Choroid plexus epithelial cell (primary cell): Measurements from ENCODE around the gene ENPP3.

ENCODE experiments used
- DNase-seq: peaks from one replicate; pipeline ENCODE4 v3.0.0-alpha.2; 2010; ENCODE audit warnings: low read depth
- H3K4me3 ChIP-seq: 2 replicates; pipeline ENCODE4 v1.5.1; 2011; ENCODE audit warnings: low read depth, mild to moderate bottlenecking, control low read depth, low read length, moderate library complexity
- TF ChIP-seq, protein P1 (sequence below): conservative IDR thresholded peaks from 2 replicates; pipeline ENCODE4 v1.5.1; 2011; ENCODE audit warnings: low read depth, mild to moderate bottlenecking, control low read depth, inconsistent platforms, low read length, moderate library complexity

The ENPP3 gene

DNA sequence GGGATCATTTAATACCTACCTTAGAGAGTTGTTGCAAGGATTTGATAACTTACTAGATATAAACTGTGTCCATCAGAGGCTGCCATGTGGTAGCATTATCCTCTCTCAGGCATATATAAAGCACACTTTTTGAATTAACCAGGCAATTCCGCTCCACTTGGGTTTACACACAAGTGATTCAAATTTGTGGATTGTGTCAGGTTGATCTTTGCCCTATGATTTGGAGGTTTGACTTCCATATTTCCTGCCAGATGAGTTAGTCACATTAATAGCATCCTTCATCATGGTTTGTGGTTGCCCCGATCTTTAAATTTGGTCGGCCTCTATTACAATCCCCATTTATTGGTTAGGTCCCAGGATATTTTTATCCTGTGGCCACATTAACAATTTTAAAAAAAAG lies 118.5 kb downstream of the ENPP3 start:
- DNase-seq: peak; percentile 61
- H3K4me3 ChIP-seq: no peak overlapping the region
- TF ChIP-seq, protein P1, sequence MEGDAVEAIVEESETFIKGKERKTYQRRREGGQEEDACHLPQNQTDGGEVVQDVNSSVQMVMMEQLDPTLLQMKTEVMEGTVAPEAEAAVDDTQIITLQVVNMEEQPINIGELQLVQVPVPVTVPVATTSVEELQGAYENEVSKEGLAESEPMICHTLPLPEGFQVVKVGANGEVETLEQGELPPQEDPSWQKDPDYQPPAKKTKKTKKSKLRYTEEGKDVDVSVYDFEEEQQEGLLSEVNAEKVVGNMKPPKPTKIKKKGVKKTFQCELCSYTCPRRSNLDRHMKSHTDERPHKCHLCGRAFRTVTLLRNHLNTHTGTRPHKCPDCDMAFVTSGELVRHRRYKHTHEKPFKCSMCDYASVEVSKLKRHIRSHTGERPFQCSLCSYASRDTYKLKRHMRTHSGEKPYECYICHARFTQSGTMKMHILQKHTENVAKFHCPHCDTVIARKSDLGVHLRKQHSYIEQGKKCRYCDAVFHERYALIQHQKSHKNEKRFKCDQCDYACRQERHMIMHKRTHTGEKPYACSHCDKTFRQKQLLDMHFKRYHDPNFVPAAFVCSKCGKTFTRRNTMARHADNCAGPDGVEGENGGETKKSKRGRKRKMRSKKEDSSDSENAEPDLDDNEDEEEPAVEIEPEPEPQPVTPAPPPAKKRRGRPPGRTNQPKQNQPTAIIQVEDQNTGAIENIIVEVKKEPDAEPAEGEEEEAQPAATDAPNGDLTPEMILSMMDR: no peak

DNA sequence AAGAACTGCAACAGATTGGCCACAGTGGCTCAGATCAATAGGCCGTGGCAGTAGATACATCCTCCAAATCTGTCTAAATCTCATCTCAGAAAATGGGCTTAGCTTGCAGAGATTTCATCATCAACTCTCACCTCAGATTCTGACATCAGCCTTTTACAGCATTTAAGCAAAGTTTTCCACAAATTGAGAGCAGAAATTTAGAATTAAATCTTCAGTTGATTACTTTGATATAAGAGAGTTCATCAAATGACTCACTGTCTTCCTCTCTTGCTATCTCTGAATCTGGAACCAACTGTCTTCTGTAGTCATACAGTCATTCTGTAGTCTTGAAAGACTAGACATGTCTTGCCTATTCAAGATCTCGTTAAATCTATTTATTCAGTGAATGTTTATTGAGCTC lies 118.9 kb downstream of the ENPP3 start:
- no peak for DNase-seq
- TF ChIP-seq, protein P1: no peak
- no peak overlapping the region for H3K4me3 ChIP-seq

DNA sequence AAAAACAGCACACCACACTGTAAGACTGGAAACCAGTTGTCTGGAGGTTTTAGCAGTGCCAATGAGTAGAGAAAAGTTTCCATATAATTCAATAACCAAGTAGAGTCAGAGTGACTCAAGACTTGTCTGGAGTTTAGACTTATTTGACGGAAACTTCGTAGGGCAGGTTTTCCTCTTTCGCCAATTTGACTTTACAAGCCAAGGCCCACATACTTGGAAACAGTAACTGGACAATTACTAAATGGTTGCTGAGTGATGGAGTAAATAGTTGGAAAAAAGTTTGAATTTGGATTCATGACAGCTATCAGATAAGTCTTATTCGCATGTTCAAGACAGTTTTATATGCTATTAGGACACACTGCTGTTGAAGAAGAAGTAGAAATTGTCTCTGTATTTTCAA lies 121.8 kb downstream of the ENPP3 start:
- H3K4me3 ChIP-seq: no peak overlapping the region
- DNase-seq: no peak
- TF ChIP-seq, protein P1: no peak

DNA sequence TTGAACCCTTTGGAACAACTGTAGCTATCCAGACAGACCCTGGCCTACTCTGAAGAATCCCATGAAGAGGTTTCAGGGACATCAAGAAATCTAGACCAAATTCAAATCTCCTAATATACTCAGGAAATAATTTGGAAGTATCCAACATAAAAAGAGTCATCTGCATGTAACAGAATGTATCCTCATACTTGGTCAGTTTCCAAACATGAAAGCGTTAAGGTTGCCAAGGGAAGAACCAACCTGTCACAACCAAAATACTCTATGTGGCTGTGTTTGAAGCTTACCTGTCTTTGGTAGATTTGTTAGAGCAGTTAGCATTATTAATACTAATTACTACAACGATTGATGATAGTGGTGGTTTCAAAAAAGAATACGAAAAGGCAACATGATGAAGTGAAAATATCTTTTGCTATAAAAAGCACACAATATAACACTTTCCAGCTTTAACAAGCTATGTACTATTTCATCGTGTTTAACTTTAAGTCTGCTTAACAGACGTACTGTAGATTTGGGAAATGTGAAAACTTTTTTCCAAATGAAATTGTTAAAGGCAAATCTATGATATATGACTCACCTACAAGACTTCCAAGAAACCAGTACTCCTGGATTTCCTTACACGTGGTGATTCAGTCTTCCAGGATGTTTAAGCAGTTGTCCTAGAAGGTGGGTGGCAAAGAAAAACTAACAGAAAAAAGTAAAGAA lies 124.1 kb downstream of the ENPP3 start:
- H3K4me3 ChIP-seq: no peak overlapping the region
- DNase-seq: peak; percentile 14
- TF ChIP-seq, protein P1: no peak

DNA sequence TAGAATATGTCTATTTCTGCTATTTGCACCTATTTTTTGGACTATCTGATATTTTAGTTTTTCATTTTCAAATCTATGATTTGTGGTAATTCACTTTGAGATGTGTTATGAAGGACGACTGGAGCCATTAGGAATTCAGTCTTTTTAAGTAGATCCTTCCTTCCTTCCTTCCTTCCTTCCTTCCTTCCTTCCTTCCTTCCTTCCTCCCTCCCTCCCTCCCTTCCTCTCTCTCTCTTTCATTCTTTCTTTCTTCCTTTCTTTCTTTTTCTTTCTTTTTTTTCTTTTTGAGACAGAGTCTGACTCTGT lies 124.6 kb downstream of the ENPP3 start:
- DNase-seq: no peak
- H3K4me3 ChIP-seq: no peak overlapping the region
- TF ChIP-seq, protein P1: no peak

DNA sequence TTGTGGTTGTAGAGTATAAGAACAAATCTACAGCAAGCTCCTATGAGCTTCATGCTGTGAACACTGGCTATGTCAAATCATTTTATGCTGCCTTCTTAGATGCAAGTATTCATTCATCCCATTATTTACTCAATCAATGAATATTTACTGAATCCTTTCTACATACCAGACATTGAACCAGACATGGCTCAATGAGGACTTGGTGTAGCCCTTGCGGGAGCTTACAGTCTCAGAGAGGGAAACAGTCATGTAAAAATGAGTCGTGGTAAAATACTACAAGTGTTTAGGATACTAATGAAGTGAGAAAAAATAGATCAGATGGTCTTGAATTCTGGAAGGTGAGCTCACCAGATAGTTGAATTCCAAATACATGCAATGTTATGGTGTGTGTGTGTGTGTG lies 125.9 kb downstream of the ENPP3 start:
- TF ChIP-seq, protein P1: no peak
- H3K4me3 ChIP-seq: no peak overlapping the region
- no peak for DNase-seq

DNA sequence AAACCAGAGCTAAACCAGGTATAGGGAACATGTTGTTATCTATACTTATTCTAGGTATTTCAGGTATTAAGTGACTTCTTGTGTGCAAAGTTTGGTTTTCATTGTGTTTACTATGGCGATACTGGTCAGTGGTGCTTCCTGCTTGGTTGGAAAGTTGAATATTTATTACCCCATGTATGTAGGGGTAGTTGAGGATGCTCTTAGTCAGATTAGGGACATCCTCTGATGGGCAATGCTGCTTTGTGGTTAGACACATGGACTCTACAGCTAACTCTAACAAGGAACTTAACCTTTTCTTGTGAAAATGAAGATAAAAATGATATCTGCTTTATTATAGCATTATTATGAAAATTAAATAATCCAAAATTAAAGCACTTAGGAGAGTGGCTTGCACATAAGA lies 126.6 kb downstream of the ENPP3 start:
- no peak overlapping the region for H3K4me3 ChIP-seq
- no peak for DNase-seq
- TF ChIP-seq, protein P1: no peak
